Panc1 (cell line): Measurements from ENCODE around the gene HUNK.

Source experiments
- CTCF ChIP-seq: fragments of 450-650 bp; IDR thresholded peaks from 2 replicates; pipeline ENCODE4 v1.5.1; 2017; ENCODE audit warnings: mild to moderate bottlenecking
- POLR2AphosphoS5 ChIP-seq: IDR thresholded peaks from 2 replicates; pipeline ENCODE4 v1.6.1; 2012; ENCODE audit warnings: mild to moderate bottlenecking, low read depth, low read length, moderate library complexity
- REST ChIP-seq, 2 experiments: IDR thresholded peaks; 2 replicates each; pipeline ENCODE4 v1.6.1; 2011 to 2012; ENCODE audit warnings: low read depth in 2 of 2, control low read depth in 1 of 2, low read length in 1 of 2, mild to moderate bottlenecking in 1 of 2, moderate library complexity in 1 of 2; ENCODE audit not compliant: insufficient read depth in 1 of 2
- SIN3A ChIP-seq: IDR thresholded peaks from 2 replicates; pipeline ENCODE4 v1.6.1; 2012; ENCODE audit warnings: low read depth, mild to moderate bottlenecking, low read length, moderate library complexity, borderline replicate concordance; ENCODE audit not compliant: insufficient read depth
- TCF7L2 ChIP-seq: IDR thresholded peaks from 2 replicates; pipeline ENCODE4 v1.6.1; 2011; ENCODE audit warnings: mild to moderate bottlenecking, low read depth, low read length, inconsistent platforms

- TF ChIP-seq SIN3A (no peak), CTCF (no peak), POLR2AphosphoS5 (no peak), REST (IDR thresholded peaks at IDR 0.05; ENCODE audit: insufficient read depth in 1 of 2, low read depth in 2 of 2, low read length in 1 of 2) (no peak), TCF7L2 (no peak)
Measured at GRCh38 chr21:31870472-31871193, 2.2 kb upstream of the HUNK start.
